Endothelial cell (in vitro differentiated cells): ENCODE data around the gene IMPDH1. TPM values are rescaled to one million over a fixed set of nuclear protein-coding genes. Genes with fewer than 3 reads are reported as not detected.

ENCODE experiments used
- DNase-seq: peaks from one replicate; pipeline ENCODE4 v3.0.0; 2021; ENCODE audit warnings: low spot score
- H3K27ac Mint-ChIP-seq: one replicate; pipeline ENCODE4 v1.8.0; 2021; ENCODE audit warnings: mixed read lengths, inconsistent platforms; ENCODE audit not compliant: unreplicated experiment
- H3K27me3 Mint-ChIP-seq: one replicate; pipeline ENCODE4 v1.8.0; 2021; ENCODE audit warnings: mild to moderate bottlenecking, moderate library complexity, mixed read lengths, inconsistent platforms; ENCODE audit not compliant: unreplicated experiment
- H3K36me3 Mint-ChIP-seq: one replicate; pipeline ENCODE4 v1.8.0; 2021; ENCODE audit warnings: mild to moderate bottlenecking, low read depth, mixed read lengths, inconsistent platforms; ENCODE audit not compliant: unreplicated experiment
- H3K4me1 Mint-ChIP-seq: one replicate; pipeline ENCODE4 v1.8.0; 2021; ENCODE audit warnings: mild to moderate bottlenecking, mixed read lengths, inconsistent platforms; ENCODE audit not compliant: unreplicated experiment
- H3K4me3 Mint-ChIP-seq: one replicate; pipeline ENCODE4 v1.8.0; 2021; ENCODE audit warnings: mild to moderate bottlenecking, mixed read lengths, inconsistent platforms; ENCODE audit not compliant: unreplicated experiment
- H3K9me3 Mint-ChIP-seq: one replicate; pipeline ENCODE4 v1.8.0; 2021; ENCODE audit warnings: mixed read lengths, inconsistent platforms; ENCODE audit not compliant: unreplicated experiment
- CTCF ChIP-seq: fragments of 200-600 bp; sonication (generic); IDR thresholded peaks from one replicate; pipeline ENCODE4 v1.5.0; 2021; ENCODE audit warnings: antibody characterized with exemption; ENCODE audit not compliant: unreplicated experiment
- total RNA-seq: library from RNA; stranded (reverse); fragmentation: NEBNext Ultra II Directional; extraction: Animal tissue kit (Norgen Biotek cat#: 25700); gene quantifications from one replicate; pipeline ENCODE4 v1.2.1, GENCODE V29; 2021; ENCODE audit not compliant: unreplicated experiment

Gene IMPDH1
- total RNA-seq, 1 donor from 2014 or later, result 7.5 TPM

- DNase-seq, result peak; percentile 30
- no peak overlapping the region for H3K27ac Mint-ChIP-seq
- H3K36me3 Mint-ChIP-seq, result no peaks in the 10 kb centered on the region
- H3K4me1 Mint-ChIP-seq, result peaks cover 11% of the 10 kb centered on the region
- H3K27me3 Mint-ChIP-seq, result peaks cover 25% of the 10 kb centered on the region
- no peaks in the 10 kb centered on the region for H3K9me3 Mint-ChIP-seq
- H3K4me3 Mint-ChIP-seq, result no peak overlapping the region
- no peak for TF ChIP-seq CTCF
Measured at GRCh38 chr7:128405471-128406313, 4.1 kb downstream of the IMPDH1 start.

DNA sequence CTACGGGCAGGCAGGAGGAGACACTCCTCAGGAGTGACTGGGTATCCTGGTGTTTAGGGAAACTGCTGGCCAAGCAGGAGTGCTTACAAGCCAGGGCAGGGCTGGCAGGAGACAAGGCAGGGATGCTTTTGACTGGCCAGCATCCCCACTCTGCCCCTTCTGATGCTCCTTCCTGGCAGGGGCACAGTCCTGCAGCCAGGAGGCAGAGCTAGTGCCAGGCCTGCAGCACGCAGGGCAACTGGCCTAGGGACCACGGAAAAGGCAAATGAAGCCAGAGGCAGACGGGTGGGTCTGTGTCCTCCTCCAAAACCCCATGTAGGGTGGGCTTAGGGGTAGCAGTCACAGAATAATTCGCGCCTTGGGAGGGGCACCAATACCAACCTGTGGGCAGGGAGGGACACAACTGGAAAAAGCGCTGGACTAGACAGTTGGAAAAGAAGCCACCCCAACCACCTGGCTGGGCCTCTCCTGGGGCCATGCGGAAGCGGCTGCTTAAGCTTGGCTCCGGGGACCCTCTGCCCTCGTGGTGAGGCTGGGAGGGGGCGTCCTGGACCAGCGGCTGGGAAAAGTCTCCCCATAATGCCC lies 4.8 kb downstream of the IMPDH1 start:
- TF ChIP-seq CTCF, result no peak
- no peaks in the 10 kb centered on the region for H3K36me3 Mint-ChIP-seq
- peak overlapping the region; percentile 77 for H3K4me3 Mint-ChIP-seq
- H3K4me1 Mint-ChIP-seq, result peaks cover 11% of the 10 kb centered on the region
- H3K27ac Mint-ChIP-seq, result no peak overlapping the region
- H3K27me3 Mint-ChIP-seq, result peaks cover 25% of the 10 kb centered on the region
- no peaks in the 10 kb centered on the region for H3K9me3 Mint-ChIP-seq
- DNase-seq, result no peak

GRCh38 chr7:128404143-128404681 lies 5.6 kb downstream of the IMPDH1 start:
- H3K27ac Mint-ChIP-seq, result no peak overlapping the region
- no peaks in the 10 kb centered on the region for H3K36me3 Mint-ChIP-seq
- H3K4me1 Mint-ChIP-seq, result peaks cover 10% of the 10 kb centered on the region
- DNase-seq, result no peak
- TF ChIP-seq CTCF, result no peak
- H3K27me3 Mint-ChIP-seq, result peaks cover 25% of the 10 kb centered on the region
- H3K4me3 Mint-ChIP-seq, result peak overlapping the region; percentile 67
- H3K9me3 Mint-ChIP-seq, result no peaks in the 10 kb centered on the region

DNA sequence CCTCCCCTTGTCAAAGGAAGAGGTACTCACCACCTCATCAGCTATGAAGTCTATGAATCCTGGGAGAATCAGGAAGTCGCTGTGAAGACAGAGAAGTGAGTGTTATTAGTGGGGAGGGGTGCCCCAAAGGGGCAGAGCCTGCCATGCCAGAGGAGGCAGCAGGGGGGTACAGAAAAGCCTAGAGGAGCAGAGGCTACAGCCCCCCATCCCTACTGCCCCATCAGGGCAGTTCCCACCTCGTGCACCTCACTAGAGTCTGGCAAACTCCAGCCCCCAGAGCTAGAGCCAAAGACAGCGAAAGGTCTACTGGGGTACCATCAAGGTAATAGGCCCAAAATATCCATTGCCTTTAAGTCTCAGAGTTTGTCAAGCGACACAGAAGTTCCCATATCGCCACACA lies 6.1 kb downstream of the IMPDH1 start:
- H3K27me3 Mint-ChIP-seq, result peaks cover 23% of the 10 kb centered on the region
- no peaks in the 10 kb centered on the region for H3K36me3 Mint-ChIP-seq
- H3K4me3 Mint-ChIP-seq, result no peak overlapping the region
- DNase-seq, result no peak
- TF ChIP-seq CTCF, result no peak
- H3K4me1 Mint-ChIP-seq, result peaks cover 7% of the 10 kb centered on the region
- H3K9me3 Mint-ChIP-seq, result no peaks in the 10 kb centered on the region
- H3K27ac Mint-ChIP-seq, result no peak overlapping the region

GRCh38 chr7:128402356-128402755 lies 7.4 kb downstream of the IMPDH1 start:
- Mint-ChIP-seq H3K27ac (no peak overlapping the region), H3K4me3 (no peak overlapping the region), H3K4me1 (no peaks in the 10 kb centered on the region), H3K27me3 (peaks cover 18% of the 10 kb centered on the region), H3K36me3 (no peaks in the 10 kb centered on the region), H3K9me3 (no peaks in the 10 kb centered on the region)
- TF ChIP-seq CTCF, result no peak
- DNase-seq, result no peak
